ENCODE data around the gene ELAVL4. TPM values are rescaled to one million over a fixed set of nuclear protein-coding genes. Genes with fewer than 3 reads are reported as not detected.

Gene ELAVL4
- total RNA-seq, 1 experiment from 2014 or later = not detected

- DNase-seq (ENCODE audit: low read depth, low spot score) = no peak
- no peaks in the 10 kb centered on the region for H3K27me3 ChIP-seq (ENCODE audit: insufficient read depth, low read length)
- CTCF ChIA-PET = no interaction called here
- no peak for ATAC-seq
- H3K9ac ChIP-seq (ENCODE audit: low read length) = no peak overlapping the region
- no TSS peak for BruUV-seq (replicated peaks)
- no peaks in the 10 kb centered on the region for H3K9me2 ChIP-seq (ENCODE audit: insufficient read depth)
- RAD21 ChIA-PET (ENCODE audit: low non-redundant PET in 1 of 2, low total read pairs in 2 of 2, uncharacterized antibody in 2 of 2, unreplicated experiment in 2 of 2) = no interaction called here
- no peaks in the 10 kb centered on the region for H3K36me3 ChIP-seq (ENCODE audit: control insufficient read depth in 1 of 2, insufficient read depth in 2 of 2, low read length in 2 of 2)
- no peaks in the 10 kb centered on the region for H4K20me1 ChIP-seq (ENCODE audit: insufficient read depth)
- H3K4me1 ChIP-seq (ENCODE audit: control insufficient read depth in 1 of 2, insufficient read depth in 2 of 2, low read length in 2 of 2) = no peaks in the 10 kb centered on the region
- H3K79me2 ChIP-seq (ENCODE audit: insufficient read depth, low read length) = no peaks in the 10 kb centered on the region
- H3K4me2 ChIP-seq (ENCODE audit: low read length) = no peak overlapping the region
- intact Hi-C loops (cut with micrococcal nuclease) = no loop called here
- TF ChIP-seq POLR2A (IDR thresholded peaks at IDR 0.05; ENCODE audit: borderline replicate concordance, extremely low read depth, insufficient read depth, insufficient read length) (no peak), EZH2 (IDR thresholded peaks at IDR 0.05) (no peak), ZBTB33 (IDR thresholded peaks at IDR 0.05; ENCODE audit: extremely low read depth, insufficient replicate concordance, low read length) (no peak), POLR2AphosphoS5 (IDR thresholded peaks at IDR 0.05; ENCODE audit: low read depth, low read length) (no peak), EGR1 (IDR thresholded peaks at IDR 0.05; ENCODE audit: low read depth) (no peak), ELF1 (IDR thresholded peaks at IDR 0.05; ENCODE audit: borderline replicate concordance, low read depth) (no peak), CTCF (IDR thresholded peaks at IDR 0.05 in 2 of 3, conservative IDR thresholded peaks at IDR 0.05 in 1 of 3; ENCODE audit: borderline replicate concordance in 1 of 3, insufficient read depth in 1 of 3, low read depth in 2 of 3, low read length in 2 of 3) (no peak), SIN3A (IDR thresholded peaks at IDR 0.05; ENCODE audit: low read depth) (no peak), TCF7L2 (IDR thresholded peaks at IDR 0.05; ENCODE audit: borderline replicate concordance, extremely low read depth, insufficient read depth, insufficient read length) (no peak), ZFX (IDR thresholded peaks at IDR 0.05) (no peak), CEBPB (IDR thresholded peaks at IDR 0.05; ENCODE audit: low read depth) (no peak), FOSL1 (IDR thresholded peaks at IDR 0.05; ENCODE audit: low read depth) (no peak), EZH2phosphoT487 (IDR thresholded peaks at IDR 0.05; ENCODE audit: borderline replicate concordance) (no peak)
- TF ChIP-seq, protein P1, sequence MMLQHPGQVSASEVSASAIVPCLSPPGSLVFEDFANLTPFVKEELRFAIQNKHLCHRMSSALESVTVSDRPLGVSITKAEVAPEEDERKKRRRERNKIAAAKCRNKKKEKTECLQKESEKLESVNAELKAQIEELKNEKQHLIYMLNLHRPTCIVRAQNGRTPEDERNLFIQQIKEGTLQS (IDR thresholded peaks at IDR 0.05) = no peak
- TF ChIP-seq, protein P2, sequence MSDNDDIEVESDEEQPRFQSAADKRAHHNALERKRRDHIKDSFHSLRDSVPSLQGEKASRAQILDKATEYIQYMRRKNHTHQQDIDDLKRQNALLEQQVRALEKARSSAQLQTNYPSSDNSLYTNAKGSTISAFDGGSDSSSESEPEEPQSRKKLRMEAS (IDR thresholded peaks at IDR 0.05) = no peak
- no peak overlapping the region for H3K27ac ChIP-seq (ENCODE audit: low read depth, low read length)
- no peaks in the 10 kb centered on the region for H3K9me3 ChIP-seq (ENCODE audit: control insufficient read depth in 1 of 2, insufficient read depth in 1 of 2, low read depth in 1 of 2, low read length in 2 of 2)
- no peak overlapping the region for H2AFZ ChIP-seq (ENCODE audit: low read depth, low read length, poor library complexity, severe bottlenecking)
- POLR2A ChIA-PET = no interaction called here
- H3K4me3 ChIP-seq (replicated peaks in 1 of 2; ENCODE audit: low read depth in 1 of 2, low read length in 2 of 2) = no peak overlapping the region
Observed at GRCh38 chr1:50228871-50229384, 120.2 kb downstream of the ELAVL4 start.

All from HCT116 (cell line).